Measurements from ENCODE around the gene PAIP2B.

PAIP2B gene

GRCh38 chr2:71150082-71150816, 76.7 kb downstream of the PAIP2B start:
- 60% methylated on average over 3 of the region's 3 CpGs for WGBS (ENCODE audit: insufficient coverage)
- peaks cover 26 to 48% (median 41%) of the 10 kb centered on the region in 4 experiments for H3K36me3 ChIP-seq (ENCODE audit: control insufficient read depth in 4 of 4, insufficient read depth in 4 of 4, low read length in 3 of 4)
- H3K9me3 ChIP-seq (ENCODE audit: control extremely low read depth in 1 of 5, control insufficient read depth in 4 of 5, insufficient read depth in 2 of 5, low read depth in 1 of 5, low read length in 4 of 5): no peaks in the 10 kb centered on the region
- no peak overlapping the region for H3K27ac ChIP-seq (ENCODE audit: insufficient read depth in 1 of 2, low read depth in 1 of 2, low read length in 2 of 2, poor library complexity in 1 of 2, severe bottlenecking in 2 of 2)
- no peaks in the 10 kb centered on the region for H3K4me1 ChIP-seq (ENCODE audit: control extremely low read depth in 1 of 4, control insufficient read depth in 4 of 4, insufficient read depth in 4 of 4, low read length in 3 of 4)
- CTCF ChIA-PET: interaction anchor here (2.8 kb wide), 1 partner anchor 13 kb away, joined by 9 read pairs; no protein-coding TSS in a partner anchor
- H3K27me3 ChIP-seq (replicated peaks in 2 of 5; ENCODE audit: control insufficient read depth in 4 of 5, insufficient read depth in 5 of 5, low read length in 4 of 5): no peaks in the 10 kb centered on the region
- POLR2A ChIA-PET: no interaction called here
- no peak for DNase-seq
- no peak overlapping the region for H3K4me3 ChIP-seq (ENCODE audit: control insufficient read depth in 1 of 7, extremely low read depth in 1 of 7, insufficient read depth in 4 of 7, low read depth in 2 of 7, low read length in 6 of 7)

GRCh38 chr2:71148506-71149063, 78.3 kb downstream of the PAIP2B start:
- 100% methylated on average over 2 of the region's 2 CpGs for WGBS (ENCODE audit: insufficient coverage)
- Histone ChIP-seq H3K27ac (ENCODE audit: insufficient read depth in 1 of 2, low read depth in 1 of 2, low read length in 2 of 2, poor library complexity in 1 of 2, severe bottlenecking in 2 of 2) (no peak overlapping the region), H3K4me3 (ENCODE audit: control insufficient read depth in 1 of 7, extremely low read depth in 1 of 7, insufficient read depth in 4 of 7, low read depth in 2 of 7, low read length in 6 of 7) (no peak overlapping the region), H3K9me3 (ENCODE audit: control extremely low read depth in 1 of 5, control insufficient read depth in 4 of 5, insufficient read depth in 2 of 5, low read depth in 1 of 5, low read length in 4 of 5) (no peaks in the 10 kb centered on the region), H3K4me1 (ENCODE audit: control extremely low read depth in 1 of 4, control insufficient read depth in 4 of 4, insufficient read depth in 4 of 4, low read length in 3 of 4) (no peaks in the 10 kb centered on the region), H3K27me3 (replicated peaks in 2 of 5; ENCODE audit: control insufficient read depth in 4 of 5, insufficient read depth in 5 of 5, low read length in 4 of 5) (no peaks in the 10 kb centered on the region), H3K36me3 (ENCODE audit: control insufficient read depth in 4 of 4, insufficient read depth in 4 of 4, low read length in 3 of 4) (peaks cover 36 to 65% (median 55%) of the 10 kb centered on the region in 4 experiments)
- no peak for DNase-seq
- CTCF ChIA-PET: interaction anchor here (1.1 to 2.8 kb wide), 2 partner anchors 9 to 11 kb away, joined by 3 to 9 read pairs; no protein-coding TSS in a partner anchor
- POLR2A ChIA-PET: no interaction called here

- H3K36me3 ChIP-seq (ENCODE audit: control insufficient read depth in 4 of 4, insufficient read depth in 4 of 4, low read length in 3 of 4): peaks cover 48 to 90% (median 69%) of the 10 kb centered on the region in 4 experiments
- no peaks in the 10 kb centered on the region for H3K27me3 ChIP-seq (replicated peaks in 2 of 5; ENCODE audit: control insufficient read depth in 4 of 5, insufficient read depth in 5 of 5, low read length in 4 of 5)
- 92% methylated on average over 2 of the region's 3 CpGs for WGBS (ENCODE audit: insufficient coverage)
- H3K4me3 ChIP-seq (ENCODE audit: control insufficient read depth in 1 of 7, extremely low read depth in 1 of 7, insufficient read depth in 4 of 7, low read depth in 2 of 7, low read length in 6 of 7): no peak overlapping the region
- CTCF ChIA-PET: interaction anchor here (1.0 to 1.3 kb wide), 2 partner anchors 10 to 13 kb away, joined by 4 read pairs; no protein-coding TSS in a partner anchor
- H3K4me1 ChIP-seq (ENCODE audit: control extremely low read depth in 1 of 4, control insufficient read depth in 4 of 4, insufficient read depth in 4 of 4, low read length in 3 of 4): no peaks in the 10 kb centered on the region
- no peaks in the 10 kb centered on the region for H3K9me3 ChIP-seq (ENCODE audit: control extremely low read depth in 1 of 5, control insufficient read depth in 4 of 5, insufficient read depth in 2 of 5, low read depth in 1 of 5, low read length in 4 of 5)
- no peak overlapping the region for H3K27ac ChIP-seq (ENCODE audit: insufficient read depth in 1 of 2, low read depth in 1 of 2, low read length in 2 of 2, poor library complexity in 1 of 2, severe bottlenecking in 2 of 2)
- POLR2A ChIA-PET: no interaction called here
- DNase-seq: no peak
These were observed 83.1 kb downstream of the PAIP2B start for GRCh38 chr2:71143782-71144181.

GRCh38 chr2:71136174-71136573, 90.7 kb downstream of the PAIP2B start:
- DNase-seq: no peak
- 100% methylated on average over 3 of the region's 3 CpGs for WGBS (ENCODE audit: insufficient coverage)
- Histone ChIP-seq H3K27me3 (replicated peaks in 2 of 5; ENCODE audit: control insufficient read depth in 4 of 5, insufficient read depth in 5 of 5, low read length in 4 of 5) (no peaks in the 10 kb centered on the region), H3K9me3 (ENCODE audit: control extremely low read depth in 1 of 5, control insufficient read depth in 4 of 5, insufficient read depth in 2 of 5, low read depth in 1 of 5, low read length in 4 of 5) (no peaks in the 10 kb centered on the region), H3K4me3 (ENCODE audit: control insufficient read depth in 1 of 7, extremely low read depth in 1 of 7, insufficient read depth in 4 of 7, low read depth in 2 of 7, low read length in 6 of 7) (no peak overlapping the region), H3K27ac (ENCODE audit: insufficient read depth in 1 of 2, low read depth in 1 of 2, low read length in 2 of 2, poor library complexity in 1 of 2, severe bottlenecking in 2 of 2) (no peak overlapping the region), H3K4me1 (ENCODE audit: control extremely low read depth in 1 of 4, control insufficient read depth in 4 of 4, insufficient read depth in 4 of 4, low read length in 3 of 4) (peaks cover 1 to 13% (median 11%) of the 10 kb centered on the region in 4 experiments), H3K36me3 (ENCODE audit: control insufficient read depth in 4 of 4, insufficient read depth in 4 of 4, low read length in 3 of 4) (peaks cover 21 to 68% (median 44%) of the 10 kb centered on the region in 4 experiments)
- ChIA-PET POLR2A (no interaction called here), CTCF (no interaction called here)

- peaks cover 12 to 45% (median 26%) of the 10 kb centered on the region in 4 experiments for H3K36me3 ChIP-seq (ENCODE audit: control insufficient read depth in 4 of 4, insufficient read depth in 4 of 4, low read length in 3 of 4)
- peaks cover 10 to 25% (median 17%) of the 10 kb centered on the region in 4 experiments for H3K4me1 ChIP-seq (ENCODE audit: control extremely low read depth in 1 of 4, control insufficient read depth in 4 of 4, insufficient read depth in 4 of 4, low read length in 3 of 4)
- DNase-seq: no peak
- ChIA-PET CTCF (interaction anchor here (0.7 to 1.7 kb wide), 3 partner anchors 10 to 22 kb away, joined by 3 to 4 read pairs (median 3); no protein-coding TSS in a partner anchor), POLR2A (no interaction called here)
- no peaks in the 10 kb centered on the region for H3K9me3 ChIP-seq (ENCODE audit: control extremely low read depth in 1 of 5, control insufficient read depth in 4 of 5, insufficient read depth in 2 of 5, low read depth in 1 of 5, low read length in 4 of 5)
- H3K27ac ChIP-seq (ENCODE audit: insufficient read depth in 1 of 2, low read depth in 1 of 2, low read length in 2 of 2, poor library complexity in 1 of 2, severe bottlenecking in 2 of 2): no peak overlapping the region
- H3K4me3 ChIP-seq (ENCODE audit: control insufficient read depth in 1 of 7, extremely low read depth in 1 of 7, insufficient read depth in 4 of 7, low read depth in 2 of 7, low read length in 6 of 7): no peak overlapping the region
- H3K27me3 ChIP-seq (replicated peaks in 2 of 5; ENCODE audit: control insufficient read depth in 4 of 5, insufficient read depth in 5 of 5, low read length in 4 of 5): no peaks in the 10 kb centered on the region
These were observed 93.3 kb downstream of the PAIP2B start for GRCh38 chr2:71133603-71134002.
